GM21786 (cell line): Measurements from ENCODE around the gene SH3TC2.

Experiments used
- ATAC-seq: cut with Tn5 transposase; IDR thresholded peaks from one replicate; pipeline ENCODE4 v1.9.1; 2021; ENCODE audit not compliant: unreplicated experiment

The SH3TC2 gene

GRCh38 chr5:149030838-149031397 lies 31.9 kb downstream of the SH3TC2 start:
- no peak for ATAC-seq

- no peak for ATAC-seq
These were observed 32.5 kb downstream of the SH3TC2 start for GRCh38 chr5:149030392-149030791.

GRCh38 chr5:149028984-149029383 lies 33.9 kb downstream of the SH3TC2 start:
- ATAC-seq = no peak

- no peak for ATAC-seq
These were observed 34.7 kb downstream of the SH3TC2 start for GRCh38 chr5:149028161-149028560.

- no peak for ATAC-seq
These were observed 35.2 kb downstream of the SH3TC2 start for GRCh38 chr5:149027636-149028035.

GRCh38 chr5:149024943-149025342 lies 37.9 kb downstream of the SH3TC2 start:
- ATAC-seq = no peak

GRCh38 chr5:149024477-149024876 lies 38.4 kb downstream of the SH3TC2 start:
- no peak for ATAC-seq

GRCh38 chr5:149022200-149022599 lies 40.7 kb downstream of the SH3TC2 start:
- ATAC-seq = no peak

GRCh38 chr5:149019679-149020078 lies 43.2 kb downstream of the SH3TC2 start:
- ATAC-seq = no peak

- no peak for ATAC-seq
These were observed 43.9 kb downstream of the SH3TC2 start for GRCh38 chr5:149018909-149019443.

- ATAC-seq = no peak
These were observed 45.2 kb downstream of the SH3TC2 start for GRCh38 chr5:149017636-149018035.

GRCh38 chr5:149015561-149015960 lies 47.3 kb downstream of the SH3TC2 start:
- no peak for ATAC-seq

GRCh38 chr5:149015126-149015525 lies 47.7 kb downstream of the SH3TC2 start:
- no peak for ATAC-seq

- no peak for ATAC-seq
These were observed 48.3 kb downstream of the SH3TC2 start for GRCh38 chr5:149014571-149015031.

GRCh38 chr5:149013796-149014195 lies 49.1 kb downstream of the SH3TC2 start:
- ATAC-seq = no peak

- no peak for ATAC-seq
These were observed 50.5 kb downstream of the SH3TC2 start for GRCh38 chr5:149012350-149012749.

- ATAC-seq = no peak
These were observed 51.1 kb downstream of the SH3TC2 start for GRCh38 chr5:149011728-149012127.

GRCh38 chr5:149011084-149011483 lies 51.8 kb downstream of the SH3TC2 start:
- no peak for ATAC-seq

- no peak for ATAC-seq
These were observed 55.7 kb downstream of the SH3TC2 start for GRCh38 chr5:149007174-149007573.

GRCh38 chr5:149006426-149006825 lies 56.4 kb downstream of the SH3TC2 start:
- no peak for ATAC-seq

GRCh38 chr5:149005077-149005892 lies 57.6 kb downstream of the SH3TC2 start:
- no peak for ATAC-seq

GRCh38 chr5:149004559-149004958 lies 58.3 kb downstream of the SH3TC2 start:
- no peak for ATAC-seq
